Uterus (tissue), 4 donors: ENCODE data around the gene MRPL37. TPM values are rescaled to one million over a fixed set of nuclear protein-coding genes. Genes with fewer than 3 reads are reported as not detected.
"Not testable (repeated sequence)": the region's sequence is repeated elsewhere in the genome, so short reads cannot be mapped to it uniquely, and the experiment has no call there.

Experiments used
- DNase-seq, 2 donors: peaks; one replicate each; pipeline ENCODE4 v3.0.0-alpha.2; 2019 to 2020
- H3K27ac ChIP-seq, 2 donors: fragments of 200-600 bp; sonication (generic); 1 replicate in 1 of 2; 2 replicates in 1 of 2; pipeline ENCODE4 v1.5.1; 2016 to 2018
- H3K27me3 ChIP-seq, 2 donors: fragments of 200-600 bp; sonication (generic); one replicate each; pipeline ENCODE4 v1.5.1; 2018 to 2019; ENCODE audit warnings: control low read depth in 1 of 2
- H3K36me3 ChIP-seq, 2 donors: fragments of 200-600 bp; sonication (generic); one replicate each; pipeline ENCODE4 v1.5.1; 2019; ENCODE audit warnings: control low read depth in 1 of 2
- H3K4me1 ChIP-seq, 2 donors: fragments of 200-600 bp; sonication (generic); one replicate each; pipeline ENCODE4 v1.5.1; 2018 to 2019; ENCODE audit warnings: control low read depth in 1 of 2
- H3K4me3 ChIP-seq, 2 donors: fragments of 200-600 bp; sonication (generic); 1 replicate in 1 of 2; 2 replicates in 1 of 2; pipeline ENCODE4 v1.5.1; 2018 to 2019; ENCODE audit warnings: mild to moderate bottlenecking in 1 of 2
- H3K9me3 ChIP-seq, 2 donors: fragments of 200-600 bp; sonication (generic); one replicate each; pipeline ENCODE4 v1.5.1; 2019; ENCODE audit warnings: control low read depth in 1 of 2
- POLR2A ChIP-seq, 2 donors: fragments of 450-650 bp; IDR thresholded peaks; one replicate each; pipeline ENCODE4 v1.6.1; 2016; ENCODE audit warnings: antibody characterized with exemption in 2 of 2, mild to moderate bottlenecking in 1 of 2, moderate library complexity in 1 of 2
- intact Hi-C: fragments of 100-400 bp; cut with DNase I; formaldehyde crosslinking; loops from one replicate; pipeline ENCODE4 v1.15.1; 2023; ENCODE audit warnings: low total_unique reads
- total RNA-seq, 4 donors: library from RNA; depleted of rRNA in 3 of 4; stranded (reverse); fragments of >200 nt in 3 of 4; gene quantifications; one replicate each; pipeline versions ENCODE4 v1.1.0 to v1.2.4, GENCODE V29; 2014 to 2023
- TF ChIP-seq, protein P1 (sequence below), 4 experiments: fragments of 200-600 bp in 2 of 4; fragments of 450-650 bp in 2 of 4; sonication (generic) in 2 of 4; IDR thresholded peaks; one replicate each; pipeline ENCODE4 v1.5.1; 2016 to 2019; ENCODE audit warnings: antibody characterized with exemption in 4 of 4, mild to moderate bottlenecking in 2 of 4, moderate library complexity in 1 of 4
- donor health status: DM: yes; HTN: yes; CAD: no.

Gene MRPL37
- total RNA-seq, 4 donors from 2014 or later: 4.4 to 52.9 (median 39.0) TPM

DNA sequence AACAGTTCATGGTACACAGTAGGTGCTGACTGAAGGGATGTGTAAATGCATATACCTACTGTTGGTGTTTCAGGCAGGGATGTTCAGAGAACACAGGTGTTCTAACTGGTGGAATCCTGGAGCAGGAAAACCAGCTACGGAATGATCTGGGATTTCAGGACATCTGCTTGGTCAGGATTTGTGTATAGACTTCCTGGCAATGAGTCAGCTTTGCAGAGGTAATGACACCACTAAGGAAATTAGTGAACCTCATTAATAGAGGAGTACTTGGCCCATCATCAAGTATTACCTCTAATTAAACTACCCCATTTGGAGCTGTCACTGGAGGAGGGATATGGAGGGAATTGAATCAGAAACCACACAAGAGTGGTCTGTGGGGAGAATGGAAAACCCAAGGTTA lies 7.3 kb downstream of the MRPL37 start:
- Histone ChIP-seq H3K4me1 (no peaks in the 10 kb centered on the region), H3K9me3 (no peaks in the 10 kb centered on the region), H3K4me3 (no peak overlapping the region), H3K27ac (no peak overlapping the region), H3K36me3 (no peaks in the 10 kb centered on the region), H3K27me3 (no peaks in the 10 kb centered on the region)
- no peak for DNase-seq
- intact Hi-C loops: no loop called here
- TF ChIP-seq, protein P1, sequence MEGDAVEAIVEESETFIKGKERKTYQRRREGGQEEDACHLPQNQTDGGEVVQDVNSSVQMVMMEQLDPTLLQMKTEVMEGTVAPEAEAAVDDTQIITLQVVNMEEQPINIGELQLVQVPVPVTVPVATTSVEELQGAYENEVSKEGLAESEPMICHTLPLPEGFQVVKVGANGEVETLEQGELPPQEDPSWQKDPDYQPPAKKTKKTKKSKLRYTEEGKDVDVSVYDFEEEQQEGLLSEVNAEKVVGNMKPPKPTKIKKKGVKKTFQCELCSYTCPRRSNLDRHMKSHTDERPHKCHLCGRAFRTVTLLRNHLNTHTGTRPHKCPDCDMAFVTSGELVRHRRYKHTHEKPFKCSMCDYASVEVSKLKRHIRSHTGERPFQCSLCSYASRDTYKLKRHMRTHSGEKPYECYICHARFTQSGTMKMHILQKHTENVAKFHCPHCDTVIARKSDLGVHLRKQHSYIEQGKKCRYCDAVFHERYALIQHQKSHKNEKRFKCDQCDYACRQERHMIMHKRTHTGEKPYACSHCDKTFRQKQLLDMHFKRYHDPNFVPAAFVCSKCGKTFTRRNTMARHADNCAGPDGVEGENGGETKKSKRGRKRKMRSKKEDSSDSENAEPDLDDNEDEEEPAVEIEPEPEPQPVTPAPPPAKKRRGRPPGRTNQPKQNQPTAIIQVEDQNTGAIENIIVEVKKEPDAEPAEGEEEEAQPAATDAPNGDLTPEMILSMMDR (IDR thresholded peaks at IDR 0.05): no peak
- TF ChIP-seq POLR2A (IDR thresholded peaks at IDR 0.05): no peak

DNA sequence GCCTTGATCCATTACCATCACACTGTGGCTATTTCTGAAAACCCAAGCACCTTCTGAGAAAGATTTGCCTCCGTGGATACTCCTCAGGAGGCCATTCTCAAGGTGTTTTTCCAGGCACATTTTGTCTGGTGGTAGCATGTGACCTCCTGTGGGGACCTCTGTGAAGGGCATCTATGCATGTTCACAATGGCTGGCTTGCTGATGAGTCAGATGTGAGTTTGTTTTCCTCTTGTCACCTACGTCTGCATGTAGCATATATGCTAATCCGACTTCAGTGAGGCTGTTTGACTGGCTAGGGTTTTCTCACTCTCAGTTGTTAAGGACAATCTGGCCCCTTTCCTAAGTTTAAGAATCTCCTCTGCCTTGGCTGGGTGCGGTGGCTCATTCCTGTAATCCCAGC lies 7.9 kb downstream of the MRPL37 start:
- H3K4me1 ChIP-seq, H3K27ac ChIP-seq, H3K9me3 ChIP-seq, H3K4me3 ChIP-seq, H3K36me3 ChIP-seq, DNase-seq, H3K27me3 ChIP-seq, intact Hi-C loops: not testable (repeated sequence)

DNA sequence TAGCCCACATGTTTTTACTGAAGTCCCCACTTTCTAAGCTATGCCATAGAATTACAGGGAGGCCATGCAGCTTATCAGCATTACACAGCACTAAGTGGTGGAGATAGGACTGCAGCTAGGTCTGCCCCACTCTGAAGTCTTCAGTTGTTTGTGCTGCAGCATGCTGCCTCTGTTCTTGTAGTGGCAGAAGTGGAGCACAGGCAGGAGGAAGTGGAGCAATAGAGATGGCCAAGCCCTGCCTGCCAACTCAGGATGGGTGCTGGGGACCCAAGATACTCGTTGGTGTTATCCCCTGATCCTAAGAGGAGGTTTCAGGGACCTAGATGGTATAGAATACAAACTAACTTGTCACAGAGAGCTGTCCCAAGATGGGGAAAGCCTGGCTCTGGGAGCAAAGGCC lies 12.9 kb downstream of the MRPL37 start:
- intact Hi-C loops: no loop called here
- no peaks in the 10 kb centered on the region for H3K27me3 ChIP-seq
- H3K36me3 ChIP-seq: no peaks in the 10 kb centered on the region
- H3K9me3 ChIP-seq: no peaks in the 10 kb centered on the region
- TF ChIP-seq, protein P1 (IDR thresholded peaks at IDR 0.05): no peak
- no peak for TF ChIP-seq POLR2A (IDR thresholded peaks at IDR 0.05)
- no peak for DNase-seq
- no peaks in the 10 kb centered on the region for H3K4me1 ChIP-seq
- H3K27ac ChIP-seq: no peak overlapping the region
- H3K4me3 ChIP-seq: no peak overlapping the region

DNA sequence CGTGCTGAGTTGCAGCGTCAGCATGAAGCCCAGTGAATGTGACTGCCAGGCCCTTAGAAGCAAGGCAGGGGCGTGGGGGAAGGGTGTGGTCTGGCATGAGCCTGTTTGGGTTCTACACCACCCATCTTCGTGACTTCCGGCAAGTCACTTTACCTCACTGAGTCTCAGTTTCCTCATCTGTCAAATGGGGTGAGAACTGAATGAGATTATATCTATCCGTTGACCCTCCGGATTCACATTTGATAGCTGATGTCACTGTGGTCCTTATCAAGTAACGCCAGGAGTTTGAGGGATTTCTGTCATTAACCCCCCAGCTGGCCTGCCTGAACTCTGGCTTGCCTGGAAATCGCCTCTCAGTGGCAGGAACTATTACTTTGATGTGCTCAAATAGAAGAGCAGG lies 15.6 kb downstream of the MRPL37 start:
- TF ChIP-seq POLR2A (IDR thresholded peaks at IDR 0.05): no peak
- TF ChIP-seq, protein P1 (IDR thresholded peaks at IDR 0.05): no peak
- H3K27me3 ChIP-seq: no peaks in the 10 kb centered on the region
- H3K27ac ChIP-seq: no peak overlapping the region
- no peak overlapping the region for H3K4me3 ChIP-seq
- intact Hi-C loops: no loop called here
- no peaks in the 10 kb centered on the region for H3K9me3 ChIP-seq
- no peaks in the 10 kb centered on the region for H3K36me3 ChIP-seq
- H3K4me1 ChIP-seq: peaks cover 0 to 1% of the 10 kb centered on the region in 2 donors
- DNase-seq: no peak

DNA sequence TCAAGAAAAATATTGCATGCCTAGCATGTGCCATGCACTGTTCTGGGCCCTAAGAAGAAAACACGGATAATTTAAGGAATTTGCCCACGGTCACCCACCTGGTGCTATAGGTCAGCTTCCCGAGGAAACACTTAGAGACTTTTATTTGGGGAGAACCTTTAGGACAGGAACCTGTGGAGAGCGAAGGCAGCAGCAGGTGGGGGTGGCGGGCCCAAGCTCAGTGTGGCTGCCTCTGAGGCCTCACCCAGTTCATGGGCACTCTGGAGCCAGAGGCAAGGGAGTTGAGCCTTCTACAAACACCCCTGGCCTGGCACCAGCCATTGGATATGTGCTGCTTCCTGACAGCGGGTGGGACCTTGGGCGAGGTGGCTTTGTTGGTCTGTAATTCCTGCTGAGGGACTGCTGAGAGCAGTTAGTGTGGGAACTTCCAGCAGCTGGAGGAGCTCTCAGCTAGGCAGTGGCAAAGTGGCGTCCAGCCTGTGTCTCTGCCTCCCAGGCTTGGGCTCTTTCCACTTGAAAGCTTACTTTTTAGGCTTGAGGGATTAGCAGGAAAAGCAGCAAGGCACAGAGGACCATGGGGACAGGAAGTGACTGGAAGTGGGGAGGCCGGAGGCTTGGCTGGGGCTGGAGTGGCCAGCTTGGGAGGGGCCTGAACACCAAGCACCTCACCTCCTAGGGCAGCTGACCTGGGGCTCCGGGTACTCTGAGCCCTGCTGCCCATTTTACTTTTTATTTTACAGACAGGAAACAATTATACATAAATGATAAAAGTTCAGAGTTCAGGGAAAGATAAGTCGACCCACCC lies 19.1 kb downstream of the MRPL37 start:
- H3K27me3 ChIP-seq: no peaks in the 10 kb centered on the region
- DNase-seq: no peak
- H3K4me1 ChIP-seq: peaks cover 0 to 5% of the 10 kb centered on the region in 2 donors
- TF ChIP-seq, protein P1 (IDR thresholded peaks at IDR 0.05): no peak
- TF ChIP-seq POLR2A (IDR thresholded peaks at IDR 0.05): no peak
- H3K4me3 ChIP-seq: no peak overlapping the region
- peak overlapping the region; percentile 46 to 51 for H3K27ac ChIP-seq
- no peaks in the 10 kb centered on the region for H3K9me3 ChIP-seq
- intact Hi-C loops: no loop called here
- no peaks in the 10 kb centered on the region for H3K36me3 ChIP-seq
